GM18867 (cell line): ENCODE measurements around the gene ZNF492.
"Not testable (repeated sequence)": the region's sequence is repeated elsewhere in the genome, so short reads cannot be mapped to it uniquely, and the experiment has no call there.

ENCODE experiments used
- ATAC-seq: cut with Tn5 transposase; IDR thresholded peaks from one replicate; pipeline ENCODE4 v1.9.1; 2021; ENCODE audit warnings: mild to moderate bottlenecking, moderate library complexity; ENCODE audit not compliant: unreplicated experiment

Gene ZNF492

DNA sequence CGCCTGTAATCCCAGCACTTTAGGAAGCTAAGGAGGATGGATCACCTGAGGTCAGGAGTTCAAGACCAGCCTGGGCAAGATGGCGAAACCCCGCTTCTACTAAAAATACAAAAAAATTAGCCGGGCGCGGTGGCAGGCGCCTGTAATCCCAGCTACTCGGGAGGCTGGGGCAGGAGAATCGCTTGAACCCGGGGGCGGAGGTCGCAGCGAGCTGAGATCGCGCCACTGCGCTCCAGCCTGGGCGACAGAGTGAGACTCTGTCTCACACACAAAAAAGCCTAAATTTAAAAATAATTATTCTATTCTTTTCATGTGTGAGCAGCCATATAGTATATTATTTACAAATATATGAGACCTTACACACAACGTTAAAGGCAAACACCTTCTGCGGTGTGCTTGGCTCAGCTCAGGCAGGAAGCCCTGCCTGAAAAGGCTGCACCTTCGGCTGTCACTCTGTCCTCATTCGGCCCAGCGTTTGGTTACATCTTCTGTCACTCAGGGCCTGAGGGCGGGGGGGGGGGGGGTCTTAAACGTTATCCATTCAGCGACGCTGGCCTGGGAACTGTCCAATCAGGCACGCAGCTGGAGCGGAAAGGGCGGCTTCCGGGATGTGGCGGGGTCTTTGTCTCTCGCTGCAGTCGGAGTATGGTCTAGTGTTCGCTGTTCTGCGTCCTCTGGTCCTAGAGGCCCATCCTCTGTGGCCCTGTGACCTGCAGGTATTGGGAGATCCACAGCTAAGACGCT is at the start of gene ZNF492:
Gene ZNF492 (plus strand): TSS at position 619 of the 744 bp plus-strand sequence. CDS start 19,076 bp downstream, outside the sequence.
- not testable (repeated sequence) for ATAC-seq

DNA sequence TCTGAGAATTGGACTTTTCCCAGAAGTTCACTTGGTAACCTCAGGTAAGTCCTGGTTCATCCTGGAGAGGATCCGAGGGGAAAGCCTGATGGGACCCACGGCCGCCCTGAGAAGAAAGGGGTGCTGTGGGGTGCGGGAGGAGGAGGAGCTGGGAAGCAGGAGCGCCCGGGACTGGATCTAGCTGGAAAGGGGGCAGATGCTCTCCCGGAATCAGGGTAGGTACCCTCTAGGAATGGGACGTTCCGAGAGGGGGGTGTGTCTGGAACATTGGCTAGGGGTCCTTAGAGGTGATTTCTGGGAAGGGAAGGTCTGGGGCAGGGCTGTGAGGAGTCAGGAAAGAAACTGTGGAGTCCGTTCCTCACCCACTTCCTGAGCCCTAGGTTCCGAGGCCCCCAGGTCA is 38.7 kb upstream of the ZNF492 start:
- no peak for ATAC-seq

DNA sequence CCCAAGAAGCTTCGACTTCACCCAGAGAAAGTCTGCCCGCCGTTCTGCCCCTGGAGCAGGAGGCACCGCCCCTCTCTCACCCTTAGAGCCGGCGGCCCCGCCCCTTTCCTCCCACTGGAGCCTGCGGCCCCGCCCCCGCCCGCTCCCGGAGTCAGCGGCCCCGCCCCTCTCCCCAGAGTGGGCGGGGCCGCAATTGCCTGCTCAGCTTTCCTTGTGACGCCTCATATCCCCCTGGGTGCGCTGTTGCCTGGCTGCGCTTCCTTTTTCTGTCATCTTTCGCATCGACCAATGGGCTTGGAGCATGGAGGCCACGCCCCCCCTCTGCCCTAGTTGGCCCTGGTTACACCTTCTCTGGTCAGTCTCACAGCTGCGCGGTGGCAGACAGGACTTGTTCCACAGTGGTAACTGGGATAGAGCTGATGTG is 38.2 kb upstream of the ZNF492 start:
- no peak for ATAC-seq

DNA sequence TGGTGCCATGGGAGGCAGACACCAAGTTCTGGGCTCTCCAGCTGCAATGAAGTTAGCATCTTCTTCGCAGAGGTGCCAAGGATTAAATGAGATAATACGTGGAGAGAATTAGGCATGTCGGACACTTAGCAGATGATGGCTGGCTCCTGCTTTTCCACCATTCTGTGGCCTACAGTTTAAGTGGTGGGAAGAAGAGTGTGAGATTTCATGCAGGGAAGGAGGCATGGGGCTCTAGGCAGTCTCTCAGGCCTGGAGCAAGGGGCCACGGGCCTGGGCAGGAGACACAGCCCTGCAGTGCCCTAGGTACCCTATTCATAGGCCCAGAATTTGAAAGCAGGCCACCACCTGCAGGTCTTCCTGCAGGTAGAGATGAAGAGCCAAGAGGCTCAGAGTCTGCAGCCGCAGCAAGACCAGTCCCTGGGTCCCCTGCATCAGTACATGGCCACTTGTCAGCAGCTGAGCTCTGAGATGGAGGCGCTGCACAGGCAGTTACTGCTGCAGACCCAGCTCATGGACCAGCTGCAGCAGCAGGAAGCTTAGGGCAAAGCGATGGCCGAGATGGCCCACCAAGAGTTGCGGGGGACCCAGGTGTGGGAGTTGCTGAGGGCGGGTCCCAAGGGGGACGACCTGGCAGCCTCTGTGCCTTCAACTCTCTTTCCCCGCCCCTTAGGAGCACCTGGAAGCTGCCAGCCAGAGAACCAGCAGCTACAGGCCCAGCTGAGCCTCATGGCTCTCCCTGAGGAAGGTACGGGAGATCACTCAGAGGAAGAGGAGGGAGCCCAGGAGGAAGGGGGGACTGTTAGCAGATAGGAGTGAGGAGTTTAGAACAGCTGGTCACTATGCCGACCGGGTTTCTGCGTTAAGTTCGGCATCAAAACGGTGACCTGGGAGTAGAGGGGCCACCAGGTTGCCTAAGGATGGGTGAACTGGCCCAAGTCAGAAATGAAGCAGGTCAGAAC is 33.2 kb upstream of the ZNF492 start:
- ATAC-seq: no peak

DNA sequence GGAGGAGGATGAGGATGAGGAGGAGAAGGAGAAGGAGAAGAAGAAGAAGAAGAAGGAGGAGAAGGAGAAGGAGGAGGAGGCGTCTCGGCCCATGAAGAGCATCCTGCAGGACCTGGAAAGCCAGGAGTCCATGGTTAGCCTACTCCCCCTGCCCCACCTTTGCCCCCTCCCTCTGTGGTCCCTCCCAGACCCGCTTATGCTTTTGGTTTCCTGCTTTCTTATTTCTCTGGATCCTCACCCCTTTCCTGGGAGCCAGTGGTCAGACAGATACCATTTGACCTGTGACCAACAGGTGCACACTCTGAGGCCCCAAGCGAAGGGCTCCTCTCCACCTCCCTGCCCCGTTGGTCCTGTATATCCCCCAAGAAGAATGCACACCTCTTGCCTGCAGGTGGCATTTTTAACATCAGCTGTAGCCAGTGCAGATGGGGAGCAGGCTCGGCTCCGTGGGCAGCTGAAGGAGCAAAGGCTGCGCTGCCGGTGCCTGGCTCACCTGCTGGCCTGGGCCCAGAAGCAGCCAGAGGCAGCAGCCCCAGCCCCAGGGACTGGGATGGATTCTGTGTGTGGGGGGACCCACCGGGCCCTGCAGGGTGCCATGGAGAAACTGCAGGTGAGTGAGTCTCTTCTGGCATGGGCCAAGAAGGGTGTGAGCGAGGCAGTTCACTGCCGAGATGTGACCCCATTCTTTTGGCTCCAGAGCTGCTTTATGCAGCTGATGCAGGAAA is 32.1 kb upstream of the ZNF492 start:
- ATAC-seq: no peak

DNA sequence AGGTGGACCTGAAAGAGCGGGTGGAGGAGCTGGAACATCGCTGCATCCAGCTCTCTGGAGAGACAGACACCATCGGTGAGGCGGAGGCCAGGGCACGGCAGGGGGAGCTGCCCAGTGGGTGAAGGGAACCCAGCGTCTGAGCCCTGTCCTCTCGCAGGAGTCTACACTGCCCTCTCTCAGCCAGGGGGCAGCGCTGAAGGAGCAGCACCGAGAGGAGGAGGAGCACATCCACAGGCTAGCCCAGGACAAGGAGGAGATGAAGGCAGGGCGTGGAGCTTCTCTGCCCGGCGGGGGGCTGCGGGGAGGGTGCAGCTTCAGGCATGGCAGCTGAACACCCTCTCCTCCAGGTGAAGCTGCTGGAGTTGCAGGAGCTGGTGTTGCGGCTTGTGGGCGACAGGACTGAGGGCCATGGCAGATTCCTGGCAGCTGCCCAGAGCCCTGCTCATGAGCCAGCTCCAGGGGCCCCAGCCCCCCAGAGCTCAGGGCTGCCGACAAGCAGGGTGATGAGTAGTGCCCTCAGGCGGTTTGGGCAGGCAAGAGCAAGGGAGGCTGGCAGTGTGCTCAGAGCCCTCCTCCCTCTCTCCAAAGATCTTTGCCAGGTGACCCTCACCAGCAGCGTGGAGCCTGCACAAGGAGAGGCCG is 31.4 kb upstream of the ZNF492 start:
- ATAC-seq: no peak

DNA sequence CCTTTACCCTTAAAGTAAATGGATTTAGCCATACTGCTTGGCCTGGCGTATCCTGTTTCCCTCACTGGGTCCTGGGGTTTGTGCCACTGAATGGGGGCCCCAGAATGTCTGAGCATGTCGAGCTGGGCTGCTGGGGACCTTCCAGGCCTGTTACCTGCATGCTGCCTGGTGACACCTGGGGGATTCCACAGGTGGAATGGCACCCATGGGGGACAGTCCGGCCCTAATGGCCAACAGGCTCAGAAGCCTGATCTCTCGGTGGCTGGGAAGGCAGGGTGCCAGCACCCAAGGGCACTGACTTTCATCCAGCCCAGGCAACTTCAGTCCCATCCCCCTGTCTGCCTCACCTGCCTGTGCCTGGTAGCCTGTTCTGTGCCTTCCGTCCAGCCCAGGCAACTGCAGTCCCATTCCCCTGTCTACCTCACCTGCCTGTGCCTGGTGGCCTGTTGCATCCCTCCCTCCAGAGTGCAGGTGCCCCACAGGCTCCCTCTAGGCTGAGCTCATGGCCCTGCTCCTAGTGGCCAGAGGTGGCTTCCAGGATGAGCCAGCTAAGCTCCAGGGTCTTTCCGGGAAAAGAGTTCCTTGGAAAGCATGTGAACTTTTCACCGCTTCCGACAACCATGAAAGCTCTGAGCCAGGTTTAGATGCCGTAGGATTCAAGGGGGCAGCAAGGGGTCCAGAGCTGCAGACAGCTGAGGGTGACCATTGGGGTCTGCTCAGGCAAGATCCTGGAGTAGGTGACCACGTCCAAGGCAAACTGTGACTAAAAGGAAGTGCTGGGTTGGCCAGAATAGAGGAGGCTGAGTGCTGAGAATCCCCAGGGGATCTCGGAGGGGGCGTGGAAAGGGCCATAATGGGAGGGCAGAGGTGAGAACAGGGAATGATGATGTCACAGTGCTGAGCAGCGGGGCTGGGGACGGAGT is 30.3 kb upstream of the ZNF492 start:
- no peak for ATAC-seq

DNA sequence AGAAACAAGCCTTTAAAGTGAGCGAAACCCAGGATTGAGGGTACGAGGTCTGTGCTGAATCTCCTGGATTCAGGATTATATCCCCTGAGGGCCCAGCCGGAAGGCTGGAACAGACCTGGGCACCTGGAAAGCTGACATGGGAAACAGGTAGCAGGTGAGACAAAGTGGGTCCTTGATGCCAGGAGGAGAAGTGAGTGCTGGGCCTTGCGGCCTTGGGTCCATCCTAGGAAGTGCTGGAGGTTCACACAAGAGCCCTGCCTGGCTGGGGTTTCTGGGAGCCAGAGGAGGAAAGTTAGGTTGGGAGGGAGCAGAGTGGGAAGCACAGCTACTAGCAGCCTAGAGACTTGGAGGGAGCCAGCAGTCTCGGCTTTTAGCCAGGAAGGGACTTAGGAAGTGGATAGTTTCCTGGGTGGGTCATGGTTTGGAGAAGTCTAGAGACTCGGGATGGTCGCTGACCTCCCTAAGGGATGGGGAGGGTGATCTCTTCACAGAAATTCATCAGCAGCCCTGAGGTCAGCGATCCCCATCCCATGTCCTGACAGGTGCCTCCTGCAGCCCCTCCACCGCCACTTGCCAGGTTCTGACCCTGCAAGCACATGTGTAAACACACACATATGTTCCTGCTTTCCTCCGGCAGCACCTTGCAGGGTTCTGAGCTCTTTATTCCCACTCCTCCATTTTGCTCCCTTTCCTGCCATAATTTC is 29.4 kb upstream of the ZNF492 start:
- no peak for ATAC-seq

DNA sequence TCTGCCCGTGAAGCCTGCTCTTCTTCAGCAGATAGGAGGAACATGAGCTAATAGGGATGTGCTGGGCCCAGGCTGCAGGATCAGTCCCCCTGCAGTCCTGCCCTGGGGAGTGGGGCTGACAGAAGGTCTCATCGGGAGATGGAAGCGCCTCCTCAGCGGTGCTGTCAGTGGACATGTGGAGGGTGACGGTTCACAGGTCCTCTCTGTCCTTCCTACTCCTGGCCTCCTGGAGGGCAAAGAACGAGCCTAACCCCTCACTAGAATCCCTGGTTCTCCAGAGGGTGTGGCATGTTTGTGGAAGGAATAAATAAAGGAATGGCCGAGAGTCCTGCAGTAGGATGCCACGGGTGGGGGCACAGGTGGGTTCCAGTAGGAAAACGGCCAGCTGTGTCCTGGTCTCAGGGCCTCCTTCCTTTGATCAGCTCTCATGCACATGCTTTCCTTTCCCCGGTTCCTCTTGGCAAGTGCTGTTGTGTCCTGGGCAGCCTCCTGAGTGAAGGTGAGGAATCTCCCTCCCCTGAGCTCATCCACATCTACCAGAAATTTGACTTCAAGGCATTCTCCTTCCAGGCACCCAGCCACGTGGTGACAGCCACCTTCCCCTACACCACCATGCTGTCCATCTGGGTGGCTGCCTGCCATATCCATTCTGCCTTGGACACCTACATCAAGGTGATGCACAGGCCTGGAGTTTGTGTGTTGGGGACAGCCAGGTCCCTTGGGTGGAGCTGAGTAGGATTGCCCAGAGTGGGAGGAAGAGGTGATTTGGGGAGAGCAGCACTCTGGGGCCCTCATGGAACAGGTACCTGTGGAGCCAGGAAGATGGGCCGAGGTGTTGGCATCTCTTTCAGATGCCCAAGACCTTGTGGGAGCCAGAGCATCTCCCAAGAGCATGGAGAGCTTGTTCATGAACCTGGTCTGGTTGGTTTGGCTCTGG is 28.6 kb upstream of the ZNF492 start:
- ATAC-seq: no peak

DNA sequence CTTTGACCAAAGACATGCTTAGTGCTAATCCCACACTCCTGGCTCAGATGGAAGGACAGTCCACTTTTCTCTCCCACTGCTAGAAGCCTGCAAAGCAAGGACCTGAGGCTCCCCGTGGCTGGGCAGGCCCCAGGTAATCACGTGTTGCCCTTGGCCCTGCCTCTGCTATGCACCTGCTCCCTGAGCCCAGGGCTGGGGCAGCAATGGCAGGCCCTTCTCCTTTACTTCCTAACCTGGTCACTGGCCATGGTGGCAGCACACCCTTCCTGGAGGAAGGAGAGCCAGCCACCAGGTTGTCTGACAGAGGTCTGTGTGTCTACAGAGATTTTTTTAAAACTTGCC is 27.9 kb upstream of the ZNF492 start:
- ATAC-seq: no peak

DNA sequence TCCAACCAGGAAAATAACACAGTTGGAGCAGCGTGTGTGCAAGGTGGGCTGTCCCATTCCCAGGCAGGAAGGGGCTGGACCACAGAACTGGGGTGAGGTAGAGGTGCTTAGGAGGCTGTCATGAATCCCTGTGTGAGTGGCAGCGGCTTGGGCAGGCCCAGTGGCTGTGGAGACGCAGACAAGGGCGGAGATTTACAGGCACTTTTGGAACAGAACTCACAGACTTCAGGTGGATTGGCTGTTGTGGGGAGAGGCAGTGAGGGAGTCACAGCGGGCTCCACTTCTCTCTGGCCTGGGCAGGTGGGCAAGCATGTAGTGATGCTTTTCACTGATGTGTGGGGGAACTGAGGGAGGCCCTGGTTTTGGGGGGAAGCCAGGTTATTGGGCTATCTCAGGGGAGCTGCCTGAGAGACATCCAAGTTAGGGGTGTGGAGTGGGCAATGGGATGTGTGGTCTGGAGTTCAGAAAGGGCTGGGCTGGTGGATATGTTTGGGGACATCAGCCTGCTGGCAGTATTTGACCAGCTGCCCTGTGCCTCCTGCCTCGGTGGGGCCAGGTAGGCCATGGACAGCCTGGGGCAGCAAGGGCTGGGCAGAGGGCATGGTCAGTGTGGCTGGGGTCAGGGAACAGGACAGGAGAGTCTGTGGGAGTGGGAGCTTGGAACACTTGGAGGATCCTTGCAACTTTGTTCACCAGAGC is 27.0 kb upstream of the ZNF492 start:
- ATAC-seq: no peak

DNA sequence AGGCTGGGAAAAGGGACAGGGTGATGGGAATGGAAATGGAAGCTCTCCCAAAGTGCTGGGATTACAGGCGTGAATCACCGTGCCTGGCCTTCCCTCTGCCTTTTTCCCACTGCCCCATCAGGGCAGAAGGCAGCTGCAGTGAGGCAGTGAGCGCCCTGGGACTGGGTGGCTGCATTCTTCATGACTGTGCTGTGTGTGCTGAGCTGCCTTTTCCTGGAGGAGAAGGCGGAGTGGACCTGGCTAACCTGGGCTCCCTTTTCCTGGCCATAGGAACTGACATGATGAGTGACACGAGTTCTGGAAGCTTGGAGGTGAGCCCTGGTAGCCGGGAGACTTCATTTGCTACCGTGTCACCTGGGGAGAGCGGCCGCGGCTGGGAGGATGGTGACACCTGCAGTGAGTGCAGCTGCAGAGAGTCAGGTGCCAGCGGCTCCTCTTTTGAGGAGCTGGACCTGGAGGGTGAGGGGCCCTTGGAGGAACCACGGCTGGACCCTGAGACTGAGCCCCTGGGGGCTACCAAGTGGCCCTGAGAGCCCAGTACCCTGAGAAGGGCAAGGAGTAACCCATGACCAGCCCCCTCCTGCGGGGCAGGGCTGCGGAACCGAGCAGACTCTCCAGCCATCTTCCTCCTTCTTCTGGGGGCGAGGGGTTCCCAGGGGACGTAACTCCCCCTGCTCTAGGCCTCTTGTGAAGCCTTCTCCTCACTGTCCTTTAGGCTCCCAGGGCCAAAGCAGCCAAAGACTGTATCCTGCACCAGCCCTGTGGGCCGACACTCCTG is 26.3 kb upstream of the ZNF492 start:
- ATAC-seq: no peak

DNA sequence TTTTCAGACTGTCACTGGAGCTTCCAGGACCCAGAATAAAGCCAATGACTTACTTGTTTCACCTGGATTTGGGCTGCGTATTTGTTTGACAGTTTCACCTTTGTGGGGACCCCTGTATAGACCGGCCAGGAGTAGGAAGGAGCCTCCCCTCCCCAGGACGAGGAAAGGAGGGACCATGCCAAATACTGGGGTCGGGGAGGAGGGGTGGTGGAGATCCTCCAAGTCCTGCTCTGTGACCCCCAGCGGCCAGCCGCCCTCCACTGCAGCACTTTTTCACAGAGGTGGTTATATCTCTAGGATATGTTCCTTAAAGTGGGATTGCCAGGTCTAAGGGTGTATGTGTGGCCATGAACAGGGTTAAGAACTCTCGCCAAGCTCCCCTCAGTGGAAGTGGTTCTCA is 25.7 kb upstream of the ZNF492 start:
- no peak for ATAC-seq

DNA sequence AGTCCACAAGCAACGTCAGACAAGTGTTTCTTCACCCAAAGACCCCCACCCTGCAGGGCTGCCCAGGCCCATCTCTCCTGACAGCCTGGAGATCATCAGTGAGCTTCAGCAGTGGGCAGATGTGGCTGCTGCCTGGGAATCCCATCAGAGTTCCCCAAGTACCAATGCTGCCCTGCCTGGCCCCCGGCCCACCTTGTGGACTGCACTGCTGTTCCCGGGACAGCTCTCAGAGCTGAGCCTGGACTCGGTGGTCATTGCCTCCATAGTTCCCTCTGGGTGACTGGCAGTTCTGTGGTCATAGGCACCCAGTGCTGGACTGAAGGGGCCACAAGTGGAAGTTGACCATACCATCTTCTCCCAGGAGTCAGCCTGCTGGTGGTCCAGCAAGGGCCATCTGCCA is 24.5 kb upstream of the ZNF492 start:
- ATAC-seq: no peak

DNA sequence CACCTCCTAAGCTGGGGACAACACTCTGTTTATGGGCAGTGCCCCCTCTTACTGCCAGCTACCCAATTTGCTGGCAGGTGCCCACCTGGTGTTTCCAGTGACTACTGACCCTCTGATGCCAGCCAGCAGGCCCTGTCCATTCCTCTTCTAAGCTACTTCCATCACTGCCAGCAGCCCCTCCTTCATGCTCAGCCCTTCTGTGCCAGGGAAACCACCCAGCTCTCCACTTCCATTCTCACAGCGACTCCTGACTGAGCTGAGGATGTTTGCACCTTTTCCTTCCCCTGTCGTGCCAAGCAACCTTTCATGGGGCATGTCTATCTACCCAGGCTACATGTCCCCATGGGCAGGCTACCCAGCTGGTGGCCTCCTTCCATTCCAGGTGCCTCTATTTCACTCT is 24.0 kb upstream of the ZNF492 start:
- ATAC-seq: no peak

DNA sequence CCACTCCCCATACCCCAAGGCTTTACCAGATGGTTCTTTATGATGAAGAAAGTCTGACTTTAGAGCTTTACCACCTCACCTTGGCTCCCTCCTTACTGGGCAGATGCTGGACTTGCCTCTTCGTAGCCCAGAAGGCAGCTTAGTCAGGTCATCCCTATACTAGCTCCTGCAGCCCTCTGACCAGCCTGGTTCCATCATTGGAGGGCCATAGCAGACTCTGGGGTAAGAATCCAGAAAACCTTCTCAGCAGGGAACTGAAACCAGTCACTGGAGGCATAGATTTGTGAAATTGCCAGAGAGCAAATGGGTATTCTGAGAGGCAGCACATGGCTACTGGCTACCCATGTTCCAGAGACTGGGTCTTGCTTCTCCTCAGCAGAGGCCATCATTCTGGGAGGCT is 21.8 kb upstream of the ZNF492 start:
- no peak for ATAC-seq

DNA sequence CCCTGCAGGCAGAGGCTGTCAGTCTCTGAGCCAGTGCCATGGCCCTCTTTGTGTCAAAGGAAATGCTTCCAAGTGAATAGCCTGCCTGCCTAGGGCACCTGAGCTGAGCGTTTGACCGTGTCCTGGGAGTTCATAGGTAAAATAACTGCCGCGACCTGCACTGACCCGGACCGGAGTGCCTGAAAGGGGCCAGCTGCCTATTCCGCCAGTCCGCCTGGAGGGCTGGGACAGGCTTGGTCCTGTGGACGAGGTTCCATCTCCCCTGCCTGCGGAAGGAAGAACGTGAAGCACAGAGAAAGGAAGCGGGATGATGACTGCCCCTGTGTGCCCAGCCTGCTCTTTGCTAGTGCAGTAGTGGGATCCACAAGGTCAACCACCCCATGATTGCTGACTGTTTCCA is 17.5 kb upstream of the ZNF492 start:
- ATAC-seq: no peak
